Stimulated activated naive CD4-positive, alpha-beta T cell (primary cell): ENCODE data around the gene SVOPL.

ENCODE experiments used
- DNase-seq, 6 experiments: peaks; one replicate each; lab custom pipeline; 2025; lab: John Stamatoyannopoulos, UW

Gene SVOPL

GRCh38 chr7:138563808-138564207, 137.4 kb downstream of the SVOPL start:
- DNase-seq: no peak

DNA sequence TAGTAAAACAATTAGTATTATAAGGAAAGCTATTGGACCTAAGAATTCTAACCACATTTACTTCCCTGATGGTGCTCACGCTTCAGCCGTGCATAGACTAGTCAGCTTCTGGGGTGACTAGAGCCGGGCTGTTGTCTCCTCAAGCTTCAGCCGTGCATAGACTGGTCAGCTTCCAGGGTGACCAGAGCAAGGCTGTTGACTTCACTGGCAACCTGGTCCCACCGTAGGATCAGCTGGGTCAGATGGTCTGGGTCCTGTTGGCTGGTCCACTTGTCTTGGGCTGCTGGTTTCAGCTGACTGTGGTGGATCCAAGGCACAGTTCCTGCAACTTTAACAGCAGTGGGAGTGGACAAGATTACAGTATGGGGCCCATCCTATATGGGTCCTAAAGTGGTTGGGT, 141.7 kb downstream of the SVOPL start:
- DNase-seq: no peak

DNA sequence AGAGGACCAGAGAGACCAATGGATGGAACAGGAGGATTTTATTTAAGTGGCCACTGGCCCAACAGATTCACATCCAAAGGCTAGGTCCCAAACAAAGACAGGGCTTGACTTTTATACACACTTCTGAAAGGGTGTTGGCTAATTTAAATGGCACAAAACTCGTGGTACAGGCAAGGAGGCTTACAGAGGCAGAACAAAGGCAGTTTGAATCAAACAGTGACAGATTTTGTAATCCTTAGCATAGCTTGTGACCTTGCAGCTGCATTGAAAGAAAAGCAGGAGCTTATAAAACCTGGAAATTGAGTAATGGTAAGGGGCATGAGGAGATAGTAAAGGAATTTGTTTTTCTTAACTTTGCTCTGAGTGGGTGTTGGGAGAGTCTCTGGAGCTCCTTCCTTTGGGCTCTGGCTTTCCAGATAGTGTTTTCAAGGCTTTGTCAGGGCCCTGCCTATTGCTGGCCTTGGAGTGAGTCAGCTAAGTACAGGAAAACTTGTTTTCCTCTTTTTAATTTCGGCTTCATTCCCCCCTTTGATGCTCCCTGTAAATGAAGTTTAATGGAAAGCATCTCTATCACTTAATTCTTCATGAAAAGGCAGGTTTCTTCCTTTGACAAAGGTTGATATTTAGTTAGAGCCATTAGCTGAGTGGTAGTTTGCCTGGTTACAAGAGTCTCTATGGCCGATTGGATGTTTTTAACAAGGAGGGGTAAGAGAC, 144.2 kb downstream of the SVOPL start:
- DNase-seq: no peak

GRCh38 chr7:138555684-138556083, 145.5 kb downstream of the SVOPL start:
- DNase-seq: no peak

- no peak for DNase-seq
These were observed 146.5 kb downstream of the SVOPL start for GRCh38 chr7:138554674-138555073.

DNA sequence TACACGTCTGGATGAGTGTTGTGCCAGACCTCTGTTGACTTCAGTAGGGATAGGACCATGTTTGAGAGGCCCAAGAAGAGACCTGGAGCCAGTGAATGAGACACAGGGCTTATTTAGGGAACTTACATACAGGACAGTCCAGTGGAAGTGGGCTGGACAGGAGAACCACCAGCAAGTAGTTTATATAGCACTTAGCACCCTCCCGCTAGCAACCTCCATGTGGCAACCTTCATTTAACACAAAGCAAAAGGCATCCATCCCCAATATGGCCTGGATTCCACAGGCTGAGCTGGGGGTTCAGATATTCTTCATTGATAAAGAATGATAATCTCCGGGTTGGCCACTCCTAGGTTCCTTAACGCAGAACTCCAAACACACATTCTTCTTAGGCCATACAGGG, 147.4 kb downstream of the SVOPL start:
- no peak for DNase-seq

DNA sequence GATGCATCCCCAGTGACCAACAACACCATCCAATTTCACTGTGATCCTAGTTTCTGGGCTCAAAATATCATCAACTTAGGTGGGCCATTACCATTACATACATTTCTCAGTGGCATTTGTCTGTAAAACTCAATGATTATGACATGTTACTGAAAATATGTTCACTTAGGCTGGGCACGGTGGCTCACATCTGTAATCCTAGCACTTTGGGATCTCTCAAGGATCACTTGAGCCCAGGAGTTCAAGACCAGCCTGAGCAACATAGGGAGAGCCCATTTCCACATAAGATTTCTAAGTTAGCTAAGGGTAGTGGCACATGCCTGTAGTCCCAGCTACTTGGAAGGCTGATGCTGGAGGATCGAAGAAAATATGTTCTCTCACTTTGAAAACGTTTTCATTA, 150.1 kb downstream of the SVOPL start:
- no peak for DNase-seq

- DNase-seq: no peak
These were observed 150.8 kb downstream of the SVOPL start for GRCh38 chr7:138550337-138550736.

- DNase-seq: no peak
These were observed 152.1 kb downstream of the SVOPL start for GRCh38 chr7:138549082-138549481.

DNA sequence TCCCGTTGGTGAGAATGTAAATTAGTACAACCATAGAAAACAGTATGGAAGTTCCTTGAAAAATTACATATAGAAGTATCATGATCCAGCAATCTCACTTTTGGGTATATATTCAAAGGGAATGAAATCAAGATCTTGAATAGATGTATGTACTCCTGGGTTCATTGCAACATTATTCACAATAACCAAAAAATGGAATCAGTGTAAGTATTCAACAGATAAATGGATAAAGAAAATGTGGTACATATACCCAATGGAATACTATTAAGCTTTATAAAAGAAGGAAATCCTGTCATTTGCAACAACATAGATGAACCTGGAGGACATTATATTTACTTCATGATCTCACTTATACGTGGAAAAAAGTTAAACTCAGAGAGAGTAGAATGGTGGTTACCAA, 154.3 kb downstream of the SVOPL start:
- DNase-seq: no peak

GRCh38 chr7:138546064-138546619, 155.0 kb downstream of the SVOPL start:
- no peak for DNase-seq

GRCh38 chr7:138545123-138545522, 156.0 kb downstream of the SVOPL start:
- no peak for DNase-seq
